NOMO-1 treated with DMSO at 0.1 percent for 48 hours (cell line): ENCODE data around the gene POLA2.
"Not testable (repeated sequence)": the region's sequence is repeated elsewhere in the genome, so short reads cannot be mapped to it uniquely, and the experiment has no call there.

Source experiments
- DNase-seq: peaks from one replicate; lab custom pipeline; 2025; ENCODE audit not compliant: unreplicated experiment; lab: John Stamatoyannopoulos, UW

POLA2 gene

DNA sequence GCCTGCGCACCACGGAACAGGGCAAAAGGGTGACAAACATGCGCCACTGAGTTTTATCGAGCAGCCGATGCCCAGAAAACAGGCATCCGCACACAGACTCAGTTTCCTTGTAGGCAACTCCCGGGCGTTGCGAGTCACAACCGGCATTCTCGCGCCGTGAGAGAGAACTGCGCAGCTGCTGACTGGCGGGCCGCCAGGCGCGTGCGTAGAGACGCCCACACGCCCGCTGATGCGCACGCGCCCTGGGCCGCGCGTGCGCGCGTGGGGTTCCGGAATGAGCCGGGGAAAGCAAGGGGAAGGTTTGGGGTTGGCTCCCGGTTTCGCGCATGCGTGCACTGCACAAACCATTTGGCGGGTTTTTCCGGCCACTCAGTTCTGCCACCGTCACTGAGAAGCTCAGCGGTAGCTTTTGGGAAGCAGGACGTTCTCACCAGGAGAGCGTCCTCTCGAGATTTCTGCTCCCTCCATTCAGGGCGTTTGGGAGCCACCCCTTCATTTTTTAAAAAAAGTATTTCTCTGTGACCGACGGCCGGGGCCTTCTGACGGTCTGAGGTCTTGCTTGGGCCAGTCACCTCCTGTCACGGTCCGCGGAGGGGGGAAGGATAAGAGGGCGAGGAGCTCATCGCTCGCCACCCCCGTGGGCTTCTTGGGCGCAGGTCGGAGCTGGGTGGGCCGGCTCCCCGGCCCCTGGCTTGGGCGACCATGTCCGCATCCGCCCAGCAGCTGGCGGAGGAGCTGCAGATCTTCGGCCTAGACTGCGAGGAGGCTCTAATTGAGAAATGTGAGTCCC is at the start of gene POLA2:
Gene POLA2 (plus strand): TSS at position 372 of the 790 bp plus-strand sequence. CDS start 331 bp downstream, at position 703.
- DNase-seq, result peak; percentile 89

DNA sequence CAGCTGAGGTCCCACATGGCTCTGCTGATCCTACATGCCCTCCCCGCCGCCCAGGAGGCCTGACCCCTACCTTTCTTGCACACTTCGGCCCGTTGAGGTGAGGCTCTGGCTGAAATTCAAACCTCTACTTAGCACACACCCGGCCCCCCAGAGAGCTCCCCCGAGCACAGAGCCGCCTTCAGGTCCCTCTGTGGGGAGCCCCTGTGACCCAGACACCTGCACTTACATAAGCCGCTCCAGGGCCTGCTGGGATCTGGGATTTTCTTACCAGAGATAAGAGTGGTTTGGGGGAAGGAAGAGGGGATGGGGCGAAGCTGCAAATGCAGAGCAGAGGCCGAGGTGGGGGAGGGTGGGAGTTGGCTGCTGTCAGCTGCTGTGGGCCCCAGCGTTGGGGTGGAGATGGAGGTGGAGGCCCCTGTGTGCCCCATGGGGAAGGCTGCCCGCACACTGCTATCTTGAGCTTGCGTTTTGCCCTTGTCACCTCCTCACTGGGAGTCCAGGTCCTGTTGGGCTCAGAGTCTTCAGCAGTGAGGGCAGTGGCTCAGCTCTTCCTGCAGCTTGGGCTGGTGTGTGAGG is 49.4 kb upstream of the POLA2 start:
- no peak for DNase-seq

DNA sequence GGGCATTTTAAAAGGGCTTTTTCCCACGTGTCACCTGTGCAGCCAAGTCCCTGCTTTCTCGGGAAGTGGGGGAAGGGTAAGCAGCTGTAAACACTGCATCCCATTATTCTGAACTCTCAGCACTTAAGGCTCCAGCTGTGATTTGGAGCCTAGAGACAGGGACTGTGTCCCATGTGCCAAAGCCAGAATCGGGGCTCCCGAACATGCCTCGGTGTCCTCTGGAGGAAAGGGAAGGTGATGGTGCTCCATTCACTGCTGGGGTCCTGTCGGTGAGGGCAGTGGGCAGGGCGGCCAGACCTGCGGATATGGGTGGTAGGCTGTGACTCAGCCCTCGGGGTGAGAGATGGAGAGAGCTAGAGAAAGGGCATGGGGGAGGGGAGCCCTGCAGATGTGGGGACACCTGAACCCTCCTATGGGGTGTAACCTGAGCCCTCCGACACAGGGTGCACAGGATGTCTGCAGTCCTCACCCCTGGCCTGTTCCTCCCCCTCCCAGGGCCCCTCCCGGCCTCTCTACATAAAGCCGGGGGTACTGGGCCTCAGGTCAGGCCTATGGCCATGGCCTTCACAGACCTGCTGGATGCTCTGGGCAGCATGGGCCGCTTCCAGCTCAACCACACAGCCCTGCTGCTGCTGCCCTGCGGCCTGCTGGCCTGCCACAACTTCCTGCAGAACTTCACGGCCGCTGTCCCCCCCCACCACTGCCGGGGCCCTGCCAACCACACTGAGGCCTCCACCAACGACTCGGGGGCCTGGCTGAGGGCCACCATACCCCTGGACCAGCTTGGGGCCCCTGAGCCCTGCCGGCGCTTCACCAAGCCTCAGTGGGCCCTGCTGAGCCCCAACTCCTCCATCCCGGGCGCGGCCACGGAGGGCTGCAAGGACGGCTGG is 48.2 kb upstream of the POLA2 start:
- peak; percentile 18 for DNase-seq

GRCh38 chr11:65214212-65214845 is 47.4 kb upstream of the POLA2 start:
- DNase-seq, result no peak

DNA sequence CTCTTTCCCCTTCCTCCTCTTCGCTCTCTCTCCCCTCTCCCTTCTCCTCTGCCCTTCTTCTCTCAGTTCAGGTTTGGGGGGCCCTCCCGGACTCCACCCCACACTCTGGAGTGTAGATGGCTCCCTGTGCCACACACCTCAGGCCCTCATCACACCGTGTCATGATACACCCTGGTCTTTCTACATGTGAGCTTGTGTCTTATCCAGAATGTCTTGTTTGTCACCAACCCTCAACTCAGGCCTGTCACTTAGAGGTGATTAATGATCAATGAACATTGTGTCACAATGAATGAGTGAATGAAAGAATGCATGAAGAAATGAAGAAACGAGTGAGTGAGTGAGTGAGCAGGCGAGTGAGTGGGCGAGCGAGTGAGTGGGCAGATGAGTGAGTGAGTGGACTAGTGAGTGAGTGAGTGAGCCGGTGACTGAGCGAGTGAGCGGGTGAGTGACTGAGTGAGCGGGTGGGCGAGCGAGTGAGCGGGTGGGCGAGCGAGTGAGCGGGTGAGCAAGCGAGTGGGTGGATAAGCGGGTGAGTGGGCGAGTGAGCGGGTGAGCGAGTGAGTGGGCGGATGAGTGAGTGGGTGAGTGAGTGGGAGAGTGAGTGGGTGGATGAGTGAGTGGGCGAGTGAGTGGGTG is 46.2 kb upstream of the POLA2 start:
- no peak for DNase-seq

- DNase-seq, result no peak
Measured at GRCh38 chr11:65216830-65217229, 44.9 kb upstream of the POLA2 start.

- no peak for DNase-seq
Measured at GRCh38 chr11:65217441-65218423, 44.0 kb upstream of the POLA2 start.

DNA sequence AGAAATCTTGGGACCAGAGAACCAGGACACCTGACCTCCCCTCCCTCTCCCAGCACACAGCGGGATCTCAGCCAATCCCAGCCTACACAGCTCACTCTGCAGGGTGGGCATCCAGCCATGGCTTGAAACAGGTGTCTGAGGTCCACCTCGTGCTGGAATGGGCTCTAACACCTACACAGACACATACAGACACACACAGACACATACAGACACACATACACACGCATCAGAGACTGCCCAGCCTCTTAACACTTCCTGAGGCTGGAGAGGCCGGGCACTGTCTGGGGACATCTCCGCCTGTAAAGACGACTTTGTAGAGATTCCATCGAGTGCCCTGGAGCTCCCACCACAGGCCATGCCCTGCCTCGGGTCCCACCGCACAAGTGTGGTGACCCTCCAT is 43.3 kb upstream of the POLA2 start:
- no peak for DNase-seq

GRCh38 chr11:65219930-65220213 is 41.9 kb upstream of the POLA2 start:
- no peak for DNase-seq

DNA sequence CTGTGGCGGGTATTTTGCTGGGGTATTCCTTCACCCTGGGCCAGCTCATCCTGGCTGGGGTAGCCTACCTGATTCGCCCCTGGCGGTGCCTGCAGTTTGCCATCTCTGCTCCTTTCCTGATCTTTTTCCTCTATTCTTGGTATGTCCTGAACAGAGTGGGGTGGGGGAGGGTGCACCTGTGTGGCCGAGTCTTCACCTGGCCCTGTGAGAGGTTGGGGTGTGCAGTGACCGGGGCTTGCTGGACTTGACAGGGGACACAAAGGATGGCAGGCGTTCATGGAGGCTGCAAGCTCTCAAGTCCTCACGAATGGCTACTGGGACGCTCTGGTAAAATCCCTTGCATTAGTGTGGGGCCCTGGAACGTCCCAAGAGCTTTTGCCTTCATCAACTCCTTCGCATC is 40.7 kb upstream of the POLA2 start:
- DNase-seq, result no peak

DNA sequence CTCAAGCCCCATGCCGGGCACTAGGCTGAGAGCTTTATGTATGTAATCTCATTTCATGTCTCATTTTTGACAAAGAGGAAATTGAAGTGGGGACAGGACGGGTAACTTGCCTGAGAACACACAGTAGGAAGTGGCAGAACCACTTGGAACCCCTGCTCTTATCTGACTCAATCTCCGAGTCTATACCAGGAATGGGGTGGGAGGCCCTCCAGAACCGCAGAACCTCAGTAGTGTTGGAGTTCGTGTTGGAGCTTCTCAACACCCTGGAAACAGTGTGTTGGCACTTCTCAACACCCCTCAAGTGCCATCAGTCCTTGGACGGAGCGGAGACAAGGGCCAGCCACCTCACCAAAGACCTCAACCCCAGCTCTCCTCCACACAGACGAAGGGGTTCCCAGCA is 38.8 kb upstream of the POLA2 start:
- DNase-seq, result no peak

- no peak for DNase-seq
Measured at GRCh38 chr11:65224930-65225278, 36.9 kb upstream of the POLA2 start.

- DNase-seq, result peak; percentile 32
Measured at GRCh38 chr11:65225279-65226102, 36.3 kb upstream of the POLA2 start.

DNA sequence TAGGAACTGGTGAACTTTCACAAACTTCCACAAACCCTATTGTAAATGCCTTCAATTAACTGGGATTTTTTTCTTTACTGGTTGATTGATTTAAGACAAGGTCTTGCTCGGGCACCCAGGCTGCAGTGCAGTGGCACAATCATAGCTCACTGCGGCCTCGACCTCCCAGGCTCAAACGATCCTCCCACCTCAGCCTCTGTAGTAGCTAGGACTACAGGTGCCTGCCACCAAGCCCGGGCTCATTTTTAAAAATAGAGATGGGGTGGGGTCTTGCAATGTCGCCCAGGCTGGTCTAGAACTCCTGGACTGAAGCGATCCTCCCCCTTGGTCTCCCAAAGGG is 35.7 kb upstream of the POLA2 start:
- DNase-seq, result peak; percentile 24

- DNase-seq, result no peak
Measured at GRCh38 chr11:65227879-65228278, 33.9 kb upstream of the POLA2 start.

- no peak for DNase-seq
Measured at GRCh38 chr11:65236194-65237059, 25.3 kb upstream of the POLA2 start.

- DNase-seq, result not testable (repeated sequence)
Measured at GRCh38 chr11:65238302-65238701, 23.5 kb upstream of the POLA2 start.

- DNase-seq, result no peak
Measured at GRCh38 chr11:65241134-65241533, 20.6 kb upstream of the POLA2 start.
